T-helper 1 cell treated with Interleukin-12 subunit alpha and Interleukin-12 subunit beta and Interleukin-4 antibody, amounts not matched to agents 30 μg/mL and 1 μg/mL, for 36 hours (primary cell): ENCODE measurements around the gene SEC11C.
"Not testable (repeated sequence)": the region's sequence is repeated elsewhere in the genome, so short reads cannot be mapped to it uniquely, and the experiment has no call there.

Experiments
- H3K27ac Mint-ChIP-seq: one replicate; pipeline ENCODE4 v1.8.0; 2021; ENCODE audit warnings: mild to moderate bottlenecking, mixed read lengths
- H3K27me3 Mint-ChIP-seq: one replicate; pipeline ENCODE4 v1.8.0; 2021; ENCODE audit warnings: low read depth, mixed read lengths
- H3K36me3 Mint-ChIP-seq: one replicate; pipeline ENCODE4 v1.8.0; 2021; ENCODE audit warnings: low read depth, mixed read lengths
- H3K4me1 Mint-ChIP-seq: one replicate; pipeline ENCODE4 v1.8.0; 2021; ENCODE audit warnings: low read depth, mixed read lengths
- H3K4me3 Mint-ChIP-seq: one replicate; pipeline ENCODE4 v1.8.0; 2021; ENCODE audit warnings: mild to moderate bottlenecking, moderate library complexity, mixed read lengths
- H3K9me3 Mint-ChIP-seq: one replicate; pipeline ENCODE4 v1.8.0; 2021; ENCODE audit warnings: mixed read lengths

SEC11C gene

GRCh38 chr18:59139291-59139614 is 431 bp upstream of the SEC11C start:
- peak overlapping the region; percentile 99 for H3K27ac Mint-ChIP-seq
- H3K36me3 Mint-ChIP-seq = no peaks in the 10 kb centered on the region
- peaks cover 36% of the 10 kb centered on the region for H3K4me1 Mint-ChIP-seq
- H3K9me3 Mint-ChIP-seq = no peaks in the 10 kb centered on the region
- peaks cover 21% of the 10 kb centered on the region for H3K27me3 Mint-ChIP-seq
- H3K4me3 Mint-ChIP-seq = peak overlapping the region; percentile 94

- Mint-ChIP-seq H3K4me3 (peak overlapping the region; percentile 94), H3K27ac (peak overlapping the region; percentile 99), H3K36me3 (no peaks in the 10 kb centered on the region), H3K4me1 (peaks cover 41% of the 10 kb centered on the region), H3K9me3 (no peaks in the 10 kb centered on the region), H3K27me3 (peaks cover 16% of the 10 kb centered on the region)
Observed at GRCh38 chr18:59140302-59140885, 710 bp downstream of the SEC11C start.

GRCh38 chr18:59141294-59142068 is 1.8 kb downstream of the SEC11C start:
- Mint-ChIP-seq H3K27ac (peak overlapping the region; percentile 99), H3K9me3 (no peaks in the 10 kb centered on the region), H3K36me3 (peaks cover 1% of the 10 kb centered on the region), H3K4me1 (peaks cover 46% of the 10 kb centered on the region), H3K27me3 (peaks cover 9% of the 10 kb centered on the region), H3K4me3 (peak overlapping the region; percentile 94)

GRCh38 chr18:59142274-59142673 is 2.6 kb downstream of the SEC11C start:
- Mint-ChIP-seq H3K4me1 (peaks cover 47% of the 10 kb centered on the region), H3K36me3 (peaks cover 3% of the 10 kb centered on the region), H3K4me3 (peak overlapping the region; percentile 94)

DNA sequence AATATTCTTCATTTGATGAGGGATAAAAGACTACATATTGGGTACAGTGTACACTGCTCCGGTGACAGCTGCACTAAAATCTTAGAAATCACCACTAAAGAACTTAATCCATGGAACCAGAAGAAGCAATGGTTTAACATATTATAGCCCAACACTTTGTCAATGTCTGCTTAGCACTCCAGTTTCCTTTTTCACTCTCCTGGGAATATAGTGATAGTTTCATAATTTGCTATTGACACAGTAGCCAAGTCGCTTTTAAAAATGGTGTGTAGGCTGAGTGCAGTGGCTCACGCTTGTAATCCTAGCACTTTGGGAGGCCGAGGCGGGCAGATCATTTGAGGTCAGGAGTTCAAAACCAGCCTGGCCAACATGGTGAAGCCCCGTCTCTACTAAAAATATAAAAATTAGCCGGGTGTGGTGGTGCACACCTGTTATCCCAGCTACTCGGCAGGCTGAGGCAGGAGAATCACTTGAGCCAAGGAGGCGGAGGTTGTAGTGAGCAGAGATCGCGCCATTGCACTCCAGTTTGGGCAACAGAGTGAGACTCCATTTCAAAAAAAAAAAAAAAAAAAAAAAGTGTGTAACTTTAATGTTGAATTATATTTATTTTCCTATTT is 3.2 kb downstream of the SEC11C start:
- H3K4me3 Mint-ChIP-seq = peak overlapping the region; percentile 94
- H3K4me1 Mint-ChIP-seq = peaks cover 50% of the 10 kb centered on the region
- H3K27ac Mint-ChIP-seq = peak overlapping the region; percentile 99
- H3K9me3 Mint-ChIP-seq, H3K27me3 Mint-ChIP-seq, H3K36me3 Mint-ChIP-seq: not testable (repeated sequence)

More at GRCh38 chr18:59142274-59142673, 2.6 kb downstream of the SEC11C start:
- peak overlapping the region; percentile 99 for H3K27ac Mint-ChIP-seq
- peaks cover 3% of the 10 kb centered on the region for H3K27me3 Mint-ChIP-seq
- no peaks in the 10 kb centered on the region for H3K9me3 Mint-ChIP-seq

GRCh38 chr18:59143441-59143840 is 3.8 kb downstream of the SEC11C start:
- peaks cover 51% of the 10 kb centered on the region for H3K4me1 Mint-ChIP-seq
- H3K36me3 Mint-ChIP-seq = peaks cover 3% of the 10 kb centered on the region
- no peaks in the 10 kb centered on the region for H3K9me3 Mint-ChIP-seq
- H3K4me3 Mint-ChIP-seq = peak overlapping the region; percentile 18
- H3K27ac Mint-ChIP-seq = peak overlapping the region; percentile 64
- H3K27me3 Mint-ChIP-seq = no peaks in the 10 kb centered on the region

DNA sequence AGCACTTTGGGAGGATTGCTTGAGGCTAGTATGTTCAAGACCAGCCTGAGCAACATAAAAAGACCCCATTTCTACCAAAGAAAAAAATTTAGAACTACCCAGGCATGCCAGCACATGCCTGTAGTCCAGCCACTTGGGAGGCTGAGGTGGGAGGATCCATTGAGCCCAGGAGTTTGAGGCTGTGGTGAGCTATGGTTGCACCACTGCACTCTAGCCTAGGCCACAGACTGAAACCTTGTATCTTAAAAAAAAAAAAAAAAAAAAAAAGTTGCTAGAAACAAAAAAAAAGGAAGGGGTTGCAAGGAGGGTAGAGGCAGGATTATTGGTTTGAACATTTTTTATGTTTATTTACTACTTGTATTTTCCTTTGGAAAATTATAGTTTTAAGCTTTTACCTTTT is 4.8 kb downstream of the SEC11C start:
- H3K27me3 Mint-ChIP-seq = no peaks in the 10 kb centered on the region

DNA sequence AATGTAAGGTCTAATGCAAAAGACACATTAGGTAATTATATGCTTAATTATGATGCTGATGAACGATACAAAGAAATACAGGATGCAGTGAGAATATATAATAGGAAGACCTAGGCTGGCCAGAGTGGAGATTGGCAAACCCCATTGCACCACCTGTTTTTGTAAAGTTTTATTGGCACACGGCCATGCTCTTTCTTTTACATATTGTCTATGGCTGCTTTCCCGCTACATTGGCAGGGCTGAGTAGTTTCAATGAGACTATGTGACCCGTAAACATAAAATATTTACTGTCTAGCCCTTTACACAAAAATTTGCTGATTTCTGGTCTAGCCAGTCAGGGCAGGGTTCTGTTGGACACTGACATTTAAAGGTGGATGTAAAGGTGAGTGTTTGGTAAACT is 5.4 kb downstream of the SEC11C start:
- Mint-ChIP-seq H3K27ac (no peak overlapping the region), H3K27me3 (no peaks in the 10 kb centered on the region), H3K9me3 (no peaks in the 10 kb centered on the region), H3K4me3 (no peak overlapping the region), H3K36me3 (peaks cover 8% of the 10 kb centered on the region), H3K4me1 (peaks cover 57% of the 10 kb centered on the region)

More for the DNA sequence above, 4.8 kb downstream of the SEC11C start:
- no peak overlapping the region for H3K4me3 Mint-ChIP-seq
- peaks cover 56% of the 10 kb centered on the region for H3K4me1 Mint-ChIP-seq
- no peaks in the 10 kb centered on the region for H3K9me3 Mint-ChIP-seq
- H3K36me3 Mint-ChIP-seq = peaks cover 6% of the 10 kb centered on the region
- peak overlapping the region; percentile 33 for H3K27ac Mint-ChIP-seq

GRCh38 chr18:59148192-59148591 is 8.5 kb downstream of the SEC11C start:
- peaks cover 46% of the 10 kb centered on the region for H3K4me1 Mint-ChIP-seq
- no peak overlapping the region for H3K27ac Mint-ChIP-seq
- no peaks in the 10 kb centered on the region for H3K9me3 Mint-ChIP-seq
- H3K4me3 Mint-ChIP-seq = no peak overlapping the region
- no peaks in the 10 kb centered on the region for H3K27me3 Mint-ChIP-seq
- peaks cover 28% of the 10 kb centered on the region for H3K36me3 Mint-ChIP-seq

DNA sequence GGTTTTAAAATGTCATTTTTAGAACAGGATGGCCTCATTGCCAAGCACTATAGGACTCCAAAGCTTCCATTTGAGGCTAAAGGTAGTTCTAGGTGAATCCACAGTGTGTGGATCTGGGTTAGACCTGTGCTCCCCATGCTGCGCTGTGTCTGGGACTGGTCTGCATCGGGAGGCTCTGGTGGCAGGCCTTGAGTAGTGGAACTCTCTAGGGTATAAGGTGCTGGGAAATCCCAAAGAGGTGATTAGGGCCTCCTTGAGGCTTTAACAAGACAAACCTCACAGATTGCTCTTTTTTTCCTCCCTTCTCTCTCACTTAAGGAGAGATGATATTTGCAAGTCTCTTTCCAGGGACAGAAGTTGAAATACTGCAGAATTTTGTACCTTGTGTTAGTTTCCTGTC is 9.3 kb downstream of the SEC11C start:
- Mint-ChIP-seq H3K36me3 (peaks cover 30% of the 10 kb centered on the region), H3K4me1 (peaks cover 42% of the 10 kb centered on the region), H3K9me3 (no peaks in the 10 kb centered on the region), H3K27ac (no peak overlapping the region), H3K27me3 (no peaks in the 10 kb centered on the region), H3K4me3 (no peak overlapping the region)

- Mint-ChIP-seq H3K4me3 (no peak overlapping the region), H3K9me3 (no peaks in the 10 kb centered on the region), H3K27ac (peak overlapping the region; percentile 5), H3K4me1 (peaks cover 37% of the 10 kb centered on the region), H3K36me3 (peaks cover 32% of the 10 kb centered on the region), H3K27me3 (no peaks in the 10 kb centered on the region)
Observed at GRCh38 chr18:59149416-59149815, 9.7 kb downstream of the SEC11C start.

- H3K9me3 Mint-ChIP-seq = no peaks in the 10 kb centered on the region
- peaks cover 36% of the 10 kb centered on the region for H3K36me3 Mint-ChIP-seq
- H3K4me3 Mint-ChIP-seq = no peak overlapping the region
- peaks cover 36% of the 10 kb centered on the region for H3K4me1 Mint-ChIP-seq
- no peaks in the 10 kb centered on the region for H3K27me3 Mint-ChIP-seq
- H3K27ac Mint-ChIP-seq = no peak overlapping the region
Observed at GRCh38 chr18:59150236-59150635, 10.6 kb downstream of the SEC11C start.

DNA sequence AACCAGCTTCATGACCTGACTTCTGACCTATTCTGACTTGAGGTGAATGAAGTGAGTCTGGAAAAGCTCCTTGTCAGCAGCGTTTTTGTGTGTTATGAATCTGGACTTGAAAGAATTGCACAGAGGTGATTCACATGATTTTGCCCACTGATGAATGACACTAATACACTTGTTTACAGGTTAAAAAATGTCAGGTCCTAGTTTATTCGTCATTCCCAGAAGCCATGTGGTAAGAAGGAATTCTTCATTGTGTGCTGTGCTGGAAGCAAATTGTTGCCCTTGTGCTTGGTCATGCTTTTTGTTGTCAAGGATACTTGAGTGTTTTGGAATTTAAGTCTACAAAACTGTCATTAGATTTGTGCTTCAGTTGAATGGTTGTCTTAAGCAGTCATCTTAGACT is 15.5 kb downstream of the SEC11C start:
- peaks cover 16% of the 10 kb centered on the region for H3K4me1 Mint-ChIP-seq
- no peak overlapping the region for H3K4me3 Mint-ChIP-seq
- no peak overlapping the region for H3K27ac Mint-ChIP-seq
- peaks cover 43% of the 10 kb centered on the region for H3K36me3 Mint-ChIP-seq
- H3K9me3 Mint-ChIP-seq = no peaks in the 10 kb centered on the region
- H3K27me3 Mint-ChIP-seq = no peaks in the 10 kb centered on the region

DNA sequence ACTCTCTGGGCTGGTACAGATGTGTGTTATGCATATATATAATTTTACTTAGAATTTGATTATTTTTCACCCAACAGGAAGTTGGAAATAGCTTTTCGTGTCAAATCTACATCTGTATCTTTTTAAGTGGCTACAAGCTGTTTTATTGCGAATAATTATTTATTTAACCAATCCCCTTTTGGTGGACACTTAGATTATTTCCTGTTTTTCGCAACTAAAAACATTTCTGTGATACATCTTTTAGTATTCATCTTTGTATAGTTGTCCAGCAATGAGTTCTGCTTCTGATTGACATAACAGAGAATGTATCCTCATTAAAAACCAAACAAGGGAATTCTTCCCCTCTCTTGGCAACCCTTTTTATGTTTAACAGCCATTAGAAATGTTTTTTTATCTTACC is 16.6 kb downstream of the SEC11C start:
- H3K36me3 Mint-ChIP-seq = peaks cover 37% of the 10 kb centered on the region
- H3K9me3 Mint-ChIP-seq = no peaks in the 10 kb centered on the region
- peaks cover 8% of the 10 kb centered on the region for H3K4me1 Mint-ChIP-seq
- no peak overlapping the region for H3K4me3 Mint-ChIP-seq
- H3K27ac Mint-ChIP-seq = no peak overlapping the region
- no peaks in the 10 kb centered on the region for H3K27me3 Mint-ChIP-seq

DNA sequence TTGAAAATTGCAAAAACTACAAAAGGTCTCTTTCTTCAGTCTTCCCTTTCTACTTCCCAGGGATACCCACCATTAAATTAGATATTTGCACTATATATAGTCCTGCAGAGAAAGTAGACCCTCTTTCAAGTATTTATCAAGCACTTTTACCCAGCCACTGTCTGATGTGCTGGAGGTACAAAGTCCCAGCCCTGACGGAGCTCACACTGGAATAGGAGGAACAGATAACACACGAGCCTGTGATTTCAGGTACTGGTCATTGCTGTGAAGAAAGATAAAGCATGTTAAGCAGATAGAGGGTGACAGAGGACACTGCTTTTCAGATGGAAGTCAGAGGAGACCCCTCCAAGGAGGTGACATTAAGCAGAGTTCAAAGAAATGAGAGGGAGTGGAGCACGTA is 19.6 kb downstream of the SEC11C start:
- H3K36me3 Mint-ChIP-seq = peaks cover 24% of the 10 kb centered on the region
- no peaks in the 10 kb centered on the region for H3K9me3 Mint-ChIP-seq
- peaks cover 3% of the 10 kb centered on the region for H3K4me1 Mint-ChIP-seq
- H3K27me3 Mint-ChIP-seq = no peaks in the 10 kb centered on the region
- no peak overlapping the region for H3K27ac Mint-ChIP-seq
- no peak overlapping the region for H3K4me3 Mint-ChIP-seq
